MM.1S (cell line): ENCODE measurements around the gene FAM72C.
"Not testable (repeated sequence)": the region's sequence is repeated elsewhere in the genome, so short reads cannot be mapped to it uniquely, and the experiment has no call there.

Experiments
- EZH2 ChIP-seq: fragments of 300-600 bp; sonication (generic); optimal IDR thresholded peaks from 2 replicates; pipeline ENCODE3; 2017; ENCODE audit warnings: low read depth, mild to moderate bottlenecking, antibody characterized with exemption, low read length, mixed read lengths
- TF ChIP-seq, protein P1 (sequence below): fragments of 300-600 bp; sonication (generic); IDR thresholded peaks from 2 replicates; pipeline ENCODE4 v1.5.1; 2016; ENCODE audit warnings: antibody characterized with exemption, low read length, mixed read lengths

DNA sequence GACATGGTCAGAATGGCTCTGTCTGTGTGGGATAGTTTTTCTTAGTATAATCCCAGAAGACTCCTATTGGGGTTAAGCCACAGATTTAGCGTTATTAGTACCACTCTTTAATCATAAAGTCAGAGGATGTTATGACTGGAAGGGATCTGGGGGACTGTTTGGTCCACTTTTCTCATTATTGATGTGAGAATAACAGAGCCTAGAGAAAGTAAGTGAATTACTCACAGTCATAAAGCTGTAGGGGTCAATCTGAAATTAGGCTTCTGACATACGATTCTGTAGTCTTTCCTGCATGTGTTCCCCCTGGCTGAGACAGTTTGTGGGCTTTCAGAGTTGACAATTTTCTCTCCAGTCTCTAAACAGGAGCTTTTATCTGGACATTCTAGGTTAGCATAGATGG, 47.3 kb upstream of the FAM72C start:
- TF ChIP-seq, protein P1, sequence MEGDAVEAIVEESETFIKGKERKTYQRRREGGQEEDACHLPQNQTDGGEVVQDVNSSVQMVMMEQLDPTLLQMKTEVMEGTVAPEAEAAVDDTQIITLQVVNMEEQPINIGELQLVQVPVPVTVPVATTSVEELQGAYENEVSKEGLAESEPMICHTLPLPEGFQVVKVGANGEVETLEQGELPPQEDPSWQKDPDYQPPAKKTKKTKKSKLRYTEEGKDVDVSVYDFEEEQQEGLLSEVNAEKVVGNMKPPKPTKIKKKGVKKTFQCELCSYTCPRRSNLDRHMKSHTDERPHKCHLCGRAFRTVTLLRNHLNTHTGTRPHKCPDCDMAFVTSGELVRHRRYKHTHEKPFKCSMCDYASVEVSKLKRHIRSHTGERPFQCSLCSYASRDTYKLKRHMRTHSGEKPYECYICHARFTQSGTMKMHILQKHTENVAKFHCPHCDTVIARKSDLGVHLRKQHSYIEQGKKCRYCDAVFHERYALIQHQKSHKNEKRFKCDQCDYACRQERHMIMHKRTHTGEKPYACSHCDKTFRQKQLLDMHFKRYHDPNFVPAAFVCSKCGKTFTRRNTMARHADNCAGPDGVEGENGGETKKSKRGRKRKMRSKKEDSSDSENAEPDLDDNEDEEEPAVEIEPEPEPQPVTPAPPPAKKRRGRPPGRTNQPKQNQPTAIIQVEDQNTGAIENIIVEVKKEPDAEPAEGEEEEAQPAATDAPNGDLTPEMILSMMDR, result not testable (repeated sequence)
- not testable (repeated sequence) for TF ChIP-seq EZH2
